ENCODE measurements around the gene FOXB1. TPM values are rescaled to one million over a fixed set of nuclear protein-coding genes. Genes with fewer than 3 reads are reported as not detected.

FOXB1 gene
- total and polyA plus RNA-seq, 9 of the 15 experiments (the other 6 are each of a cell fraction or from before 2014, with no cell fraction given), result not detected

- no peak overlapping the region for H3K4me3 ChIP-seq
- FAIRE-seq, result no peak
- no peak overlapping the region for H3K4me2 ChIP-seq (ENCODE audit: insufficient read depth, low read length)
- no peak overlapping the region for H3K27ac ChIP-seq (ENCODE audit: extremely low read depth, low read depth, low read length)
- H3K27me3 ChIP-seq (ENCODE audit: control insufficient read depth in 2 of 2, insufficient read depth in 2 of 2, low read length in 2 of 2), result peaks cover 15 to 54% of the 10 kb centered on the region in 2 experiments
- H3K36me3 ChIP-seq (ENCODE audit: control insufficient read depth, insufficient read depth, low read length), result no peaks in the 10 kb centered on the region
- intact Hi-C loops (cut with micrococcal nuclease) (no loop called here), in situ Hi-C loops (cut with MboI) (no loop called here)
- no peak overlapping the region for H3K9ac ChIP-seq (ENCODE audit: insufficient read depth in 1 of 2, low read depth in 2 of 2, low read length in 2 of 2)
- peaks cover 0 to 12% of the 10 kb centered on the region in 2 experiments; a peak in 2 of 5 replicates for H3K4me1 ChIP-seq (replicated peaks in 1 of 2; ENCODE audit: control insufficient read depth in 2 of 2, insufficient read depth in 2 of 2, low read length in 2 of 2)
- CTCF ChIA-PET (ENCODE audit: low intra/inter-chr PET ratio), result no interaction called here
- no peaks in the 10 kb centered on the region for H3K9me1 ChIP-seq (ENCODE audit: control insufficient read depth, insufficient read depth, low read length)
- H4K20me1 ChIP-seq (replicated peaks; ENCODE audit: control insufficient read depth, insufficient read depth, low read length), result no peaks in the 10 kb centered on the region
- TF ChIP-seq NFATC3 (IDR thresholded peaks at IDR 0.05) (no peak), GABPA (tag; conservative IDR thresholded peaks at IDR 0.05; ENCODE audit: low read depth) (peak; percentile 33; the same call in 1 of the 2 replicates), COPS2 (conservative IDR thresholded peaks at IDR 0.05) (no peak)
- no peak for DNase-seq (ENCODE audit: extremely low read depth in 1 of 4, low spot score in 3 of 4)
- POLR2A ChIA-PET, result interaction anchor here (1.6 kb wide), 1 partner anchor 11 kb away, joined by 4 read pairs; no protein-coding TSS in a partner anchor
- no TSS peak for BruUV-seq (replicated peaks)
- 13% methylated on average over 23 of the region's 24 CpGs for WGBS (ENCODE audit: insufficient coverage, low coverage, missing lambda C conversion rate)
- ATAC-seq, result no peak
- no peaks in the 10 kb centered on the region for H3K9me3 ChIP-seq (replicated peaks; ENCODE audit: control insufficient read depth, insufficient read depth, low read depth, low read length)
- H2AFZ ChIP-seq (ENCODE audit: low read depth, low read length), result no peak overlapping the region
- no peaks in the 10 kb centered on the region for H3K79me2 ChIP-seq (ENCODE audit: control insufficient read depth, insufficient read depth, low read length)
These were observed 685 bp upstream of the FOXB1 start for GRCh38 chr15:60003243-60004008.

GRCh38 chr15:60004846-60005351 is 788 bp downstream of the FOXB1 start:
- no peak for FAIRE-seq
- no peaks in the 10 kb centered on the region for H3K36me3 ChIP-seq (ENCODE audit: control insufficient read depth, insufficient read depth, low read length)
- H2AFZ ChIP-seq (ENCODE audit: low read depth, low read length), result no peak overlapping the region
- H3K9me3 ChIP-seq (replicated peaks; ENCODE audit: control insufficient read depth, insufficient read depth, low read depth, low read length), result no peaks in the 10 kb centered on the region
- intact Hi-C loops (cut with micrococcal nuclease), result no loop called here
- H4K20me1 ChIP-seq (replicated peaks; ENCODE audit: control insufficient read depth, insufficient read depth, low read length), result no peaks in the 10 kb centered on the region
- H3K9me1 ChIP-seq (ENCODE audit: control insufficient read depth, insufficient read depth, low read length), result no peaks in the 10 kb centered on the region
- in situ Hi-C loops (cut with MboI), result no loop called here
- 40% methylated on average over 21 of the region's 44 CpGs for WGBS (ENCODE audit: insufficient coverage, low coverage, missing lambda C conversion rate)
- ChIA-PET CTCF (ENCODE audit: low intra/inter-chr PET ratio) (no interaction called here), POLR2A (interaction anchor here (1.6 kb wide), 1 partner anchor 12 kb away, joined by 4 read pairs; no protein-coding TSS in a partner anchor)
- no peaks in the 10 kb centered on the region for H3K79me2 ChIP-seq (ENCODE audit: control insufficient read depth, insufficient read depth, low read length)
- H3K4me2 ChIP-seq (ENCODE audit: insufficient read depth, low read length), result no peak overlapping the region
- BruUV-seq (replicated peaks), result no TSS peak
- peaks cover 14 to 39% of the 10 kb centered on the region in 2 experiments for H3K27me3 ChIP-seq (ENCODE audit: control insufficient read depth in 2 of 2, insufficient read depth in 2 of 2, low read length in 2 of 2)
- no peak for TF ChIP-seq ZBTB8A (IDR thresholded peaks at IDR 0.05; ENCODE audit: partially characterized antibody)
- TF ChIP-seq MAFK (IDR thresholded peaks at IDR 0.05; ENCODE audit: low read length), result no peak
- TF ChIP-seq HDAC6 (IDR thresholded peaks at IDR 0.05; ENCODE audit: low read depth, low read length), result no peak
- TF ChIP-seq THAP7 (CRISPR knock-in tag; IDR thresholded peaks at IDR 0.05), result no peak
- TF ChIP-seq ZBTB1 (CRISPR knock-in tag; IDR thresholded peaks at IDR 0.05; ENCODE audit: borderline replicate concordance, low read depth), result no peak
- no peak for TF ChIP-seq ZNF277 (CRISPR knock-in tag; IDR thresholded peaks at IDR 0.05; ENCODE audit: borderline replicate concordance)
- TF ChIP-seq KAT7 (CRISPR knock-in tag; IDR thresholded peaks at IDR 0.05; ENCODE audit: borderline replicate concordance), result no peak
- peaks cover 0 to 12% of the 10 kb centered on the region in 2 experiments; a peak in 2 of 5 replicates for H3K4me1 ChIP-seq (replicated peaks in 1 of 2; ENCODE audit: control insufficient read depth in 2 of 2, insufficient read depth in 2 of 2, low read length in 2 of 2)
- no peak for ATAC-seq
- no peak overlapping the region for H3K27ac ChIP-seq (ENCODE audit: extremely low read depth, low read depth, low read length)
- H3K9ac ChIP-seq (ENCODE audit: insufficient read depth in 1 of 2, low read depth in 2 of 2, low read length in 2 of 2), result no peak overlapping the region
- no peak overlapping the region for H3K4me3 ChIP-seq
- no peak for DNase-seq (ENCODE audit: extremely low read depth in 1 of 4, low spot score in 3 of 4)
